Measurements from ENCODE around the gene PKP4.
"Not testable (repeated sequence)": the region's sequence is repeated elsewhere in the genome, so short reads cannot be mapped to it uniquely, and the experiment has no call there.

PKP4 gene

GRCh38 chr2:158467248-158467647, 10.5 kb downstream of the PKP4 start:
- ChIA-PET CTCF (interaction anchor here (0.6 to 1.2 kb wide), 4 partner anchors 9 to 289 kb away, joined by 3 to 4 read pairs (median 3); no protein-coding TSS in a partner anchor), POLR2A (no interaction called here)
- Histone ChIP-seq H3K4me1 (ENCODE audit: control extremely low read depth in 1 of 4, control insufficient read depth in 4 of 4, insufficient read depth in 4 of 4, low read length in 3 of 4) (no peaks in the 10 kb centered on the region), H3K27me3 (replicated peaks in 2 of 5; ENCODE audit: control insufficient read depth in 4 of 5, insufficient read depth in 5 of 5, low read length in 4 of 5) (no peaks in the 10 kb centered on the region), H3K36me3 (ENCODE audit: control insufficient read depth in 4 of 4, insufficient read depth in 4 of 4, low read length in 3 of 4) (peaks cover 0 to 9% (median 0%) of the 10 kb centered on the region in 4 experiments), H3K4me3 (ENCODE audit: control insufficient read depth in 1 of 7, extremely low read depth in 1 of 7, insufficient read depth in 4 of 7, low read depth in 2 of 7, low read length in 6 of 7) (no peak overlapping the region), H3K9me3 (ENCODE audit: control extremely low read depth in 1 of 5, control insufficient read depth in 4 of 5, insufficient read depth in 2 of 5, low read depth in 1 of 5, low read length in 4 of 5) (no peaks in the 10 kb centered on the region), H3K27ac (ENCODE audit: insufficient read depth in 1 of 2, low read depth in 1 of 2, low read length in 2 of 2, poor library complexity in 1 of 2, severe bottlenecking in 2 of 2) (no peak overlapping the region)
- DNase-seq = no peak
- WGBS (ENCODE audit: insufficient coverage) = 100% methylated on average over 2 of the region's 4 CpGs

- POLR2A ChIA-PET; H3K4me3 ChIP-seq (ENCODE audit: control insufficient read depth in 1 of 7, extremely low read depth in 1 of 7, insufficient read depth in 4 of 7, low read depth in 2 of 7, low read length in 6 of 7); H3K27me3 ChIP-seq (replicated peaks in 2 of 5; ENCODE audit: control insufficient read depth in 4 of 5, insufficient read depth in 5 of 5, low read length in 4 of 5); DNase-seq; H3K27ac ChIP-seq (ENCODE audit: insufficient read depth in 1 of 2, low read depth in 1 of 2, low read length in 2 of 2, poor library complexity in 1 of 2, severe bottlenecking in 2 of 2); H3K9me3 ChIP-seq (ENCODE audit: control extremely low read depth in 1 of 5, control insufficient read depth in 4 of 5, insufficient read depth in 2 of 5, low read depth in 1 of 5, low read length in 4 of 5); H3K4me1 ChIP-seq (ENCODE audit: control extremely low read depth in 1 of 4, control insufficient read depth in 4 of 4, insufficient read depth in 4 of 4, low read length in 3 of 4): not testable (repeated sequence)
- CTCF ChIA-PET = interaction anchor here (1.9 kb wide), 1 partner anchor 11 kb away, joined by 7 read pairs; no protein-coding TSS in a partner anchor
- WGBS (ENCODE audit: insufficient coverage) = no CpG with 5 or more reads among the region's 3 CpGs
- H3K36me3 ChIP-seq (ENCODE audit: control insufficient read depth in 4 of 4, insufficient read depth in 4 of 4, low read length in 3 of 4) = peaks cover 0 to 13% (median 2%) of the 10 kb centered on the region in 4 experiments
Measured at GRCh38 chr2:158472829-158473228, 16.1 kb downstream of the PKP4 start.

- H3K27ac ChIP-seq (ENCODE audit: insufficient read depth in 1 of 2, low read depth in 1 of 2, low read length in 2 of 2, poor library complexity in 1 of 2, severe bottlenecking in 2 of 2); H3K4me3 ChIP-seq (ENCODE audit: control insufficient read depth in 1 of 7, extremely low read depth in 1 of 7, insufficient read depth in 4 of 7, low read depth in 2 of 7, low read length in 6 of 7); H3K9me3 ChIP-seq (ENCODE audit: control extremely low read depth in 1 of 5, control insufficient read depth in 4 of 5, insufficient read depth in 2 of 5, low read depth in 1 of 5, low read length in 4 of 5); DNase-seq; H3K27me3 ChIP-seq (replicated peaks in 2 of 5; ENCODE audit: control insufficient read depth in 4 of 5, insufficient read depth in 5 of 5, low read length in 4 of 5); H3K4me1 ChIP-seq (ENCODE audit: control extremely low read depth in 1 of 4, control insufficient read depth in 4 of 4, insufficient read depth in 4 of 4, low read length in 3 of 4); POLR2A ChIA-PET: not testable (repeated sequence)
- CTCF ChIA-PET = interaction anchor here (1.4 to 2.2 kb wide), 3 partner anchors 8 to 294 kb away, joined by 5 to 7 read pairs (median 5); no protein-coding TSS in a partner anchor
- 100% methylated on average over 1 of the region's 3 CpGs for WGBS (ENCODE audit: insufficient coverage)
- peaks cover 0 to 13% (median 2%) of the 10 kb centered on the region in 4 experiments for H3K36me3 ChIP-seq (ENCODE audit: control insufficient read depth in 4 of 4, insufficient read depth in 4 of 4, low read length in 3 of 4)
Measured at GRCh38 chr2:158473300-158473699, 16.5 kb downstream of the PKP4 start.

- peaks cover 0 to 3% (median 0%) of the 10 kb centered on the region in 5 experiments for H3K9me3 ChIP-seq (ENCODE audit: control extremely low read depth in 1 of 5, control insufficient read depth in 4 of 5, insufficient read depth in 2 of 5, low read depth in 1 of 5, low read length in 4 of 5)
- WGBS (ENCODE audit: insufficient coverage) = 94% methylated on average over 5 of the region's 8 CpGs
- peaks cover 0 to 8% (median 5%) of the 10 kb centered on the region in 4 experiments for H3K4me1 ChIP-seq (ENCODE audit: control extremely low read depth in 1 of 4, control insufficient read depth in 4 of 4, insufficient read depth in 4 of 4, low read length in 3 of 4)
- DNase-seq = peak in 1 of 3 donors; percentile 15
- no peak overlapping the region for H3K27ac ChIP-seq (ENCODE audit: insufficient read depth in 1 of 2, low read depth in 1 of 2, low read length in 2 of 2, poor library complexity in 1 of 2, severe bottlenecking in 2 of 2)
- POLR2A ChIA-PET = no interaction called here
- CTCF ChIA-PET = interaction anchor here (1.4 to 2.2 kb wide), 3 partner anchors 9 to 294 kb away, joined by 5 to 7 read pairs (median 5); no protein-coding TSS in a partner anchor
- no peaks in the 10 kb centered on the region for H3K27me3 ChIP-seq (replicated peaks in 2 of 5; ENCODE audit: control insufficient read depth in 4 of 5, insufficient read depth in 5 of 5, low read length in 4 of 5)
- peaks cover 0 to 13% (median 2%) of the 10 kb centered on the region in 4 experiments for H3K36me3 ChIP-seq (ENCODE audit: control insufficient read depth in 4 of 4, insufficient read depth in 4 of 4, low read length in 3 of 4)
- H3K4me3 ChIP-seq (ENCODE audit: control insufficient read depth in 1 of 7, extremely low read depth in 1 of 7, insufficient read depth in 4 of 7, low read depth in 2 of 7, low read length in 6 of 7) = no peak overlapping the region
Measured at GRCh38 chr2:158473719-158474392, 17.1 kb downstream of the PKP4 start.

- H3K27ac ChIP-seq (ENCODE audit: insufficient read depth in 1 of 2, low read depth in 1 of 2, low read length in 2 of 2, poor library complexity in 1 of 2, severe bottlenecking in 2 of 2); H3K27me3 ChIP-seq (replicated peaks in 2 of 5; ENCODE audit: control insufficient read depth in 4 of 5, insufficient read depth in 5 of 5, low read length in 4 of 5); H3K9me3 ChIP-seq (ENCODE audit: control extremely low read depth in 1 of 5, control insufficient read depth in 4 of 5, insufficient read depth in 2 of 5, low read depth in 1 of 5, low read length in 4 of 5); DNase-seq; POLR2A ChIA-PET; H3K4me1 ChIP-seq (ENCODE audit: control extremely low read depth in 1 of 4, control insufficient read depth in 4 of 4, insufficient read depth in 4 of 4, low read length in 3 of 4); H3K4me3 ChIP-seq (ENCODE audit: control insufficient read depth in 1 of 7, extremely low read depth in 1 of 7, insufficient read depth in 4 of 7, low read depth in 2 of 7, low read length in 6 of 7): not testable (repeated sequence)
- CTCF ChIA-PET = interaction anchor here (1.4 to 2.2 kb wide), 3 partner anchors 9 to 295 kb away, joined by 5 to 7 read pairs (median 5); no protein-coding TSS in a partner anchor
- WGBS (ENCODE audit: insufficient coverage) = 93% methylated on average over 2 of the region's 3 CpGs
- peaks cover 0 to 13% (median 2%) of the 10 kb centered on the region in 4 experiments for H3K36me3 ChIP-seq (ENCODE audit: control insufficient read depth in 4 of 4, insufficient read depth in 4 of 4, low read length in 3 of 4)
Measured at GRCh38 chr2:158474526-158475011, 17.8 kb downstream of the PKP4 start.

- ChIA-PET POLR2A (interaction anchor here (0.7 kb wide), 1 partner anchor 994 kb away, joined by 4 read pairs; no protein-coding TSS in a partner anchor), CTCF (interaction anchor here (1.4 kb wide), 1 partner anchor 21 kb away, joined by 3 read pairs; no protein-coding TSS in a partner anchor)
- H3K4me3 ChIP-seq (ENCODE audit: control insufficient read depth in 1 of 7, extremely low read depth in 1 of 7, insufficient read depth in 4 of 7, low read depth in 2 of 7, low read length in 6 of 7) = peak overlapping the region in 1 of 7 experiments; percentile 3
- DNase-seq = peak in 2 of 3 donors; percentile 32 to 42
- H3K4me1 ChIP-seq (ENCODE audit: control extremely low read depth in 1 of 4, control insufficient read depth in 4 of 4, insufficient read depth in 4 of 4, low read length in 3 of 4) = peaks cover 0 to 8% (median 5%) of the 10 kb centered on the region in 4 experiments
- 8% methylated on average over 2 of the region's 3 CpGs for WGBS (ENCODE audit: insufficient coverage)
- H3K27ac ChIP-seq (ENCODE audit: insufficient read depth in 1 of 2, low read depth in 1 of 2, low read length in 2 of 2, poor library complexity in 1 of 2, severe bottlenecking in 2 of 2) = no peak overlapping the region
- peaks cover 0 to 4% (median 2%) of the 10 kb centered on the region in 4 experiments for H3K36me3 ChIP-seq (ENCODE audit: control insufficient read depth in 4 of 4, insufficient read depth in 4 of 4, low read length in 3 of 4)
- no peaks in the 10 kb centered on the region for H3K27me3 ChIP-seq (replicated peaks in 2 of 5; ENCODE audit: control insufficient read depth in 4 of 5, insufficient read depth in 5 of 5, low read length in 4 of 5)
- H3K9me3 ChIP-seq (ENCODE audit: control extremely low read depth in 1 of 5, control insufficient read depth in 4 of 5, insufficient read depth in 2 of 5, low read depth in 1 of 5, low read length in 4 of 5) = peaks cover 0 to 3% (median 0%) of the 10 kb centered on the region in 5 experiments
Measured at GRCh38 chr2:158477202-158477601, 20.4 kb downstream of the PKP4 start.

- DNase-seq = no peak
- Histone ChIP-seq H3K4me1 (ENCODE audit: control extremely low read depth in 1 of 4, control insufficient read depth in 4 of 4, insufficient read depth in 4 of 4, low read length in 3 of 4) (peaks cover 0 to 8% (median 5%) of the 10 kb centered on the region in 4 experiments), H3K4me3 (ENCODE audit: control insufficient read depth in 1 of 7, extremely low read depth in 1 of 7, insufficient read depth in 4 of 7, low read depth in 2 of 7, low read length in 6 of 7) (no peak overlapping the region), H3K27me3 (replicated peaks in 2 of 5; ENCODE audit: control insufficient read depth in 4 of 5, insufficient read depth in 5 of 5, low read length in 4 of 5) (no peaks in the 10 kb centered on the region), H3K9me3 (ENCODE audit: control extremely low read depth in 1 of 5, control insufficient read depth in 4 of 5, insufficient read depth in 2 of 5, low read depth in 1 of 5, low read length in 4 of 5) (no peaks in the 10 kb centered on the region), H3K27ac (ENCODE audit: insufficient read depth in 1 of 2, low read depth in 1 of 2, low read length in 2 of 2, poor library complexity in 1 of 2, severe bottlenecking in 2 of 2) (no peak overlapping the region), H3K36me3 (ENCODE audit: control insufficient read depth in 4 of 4, insufficient read depth in 4 of 4, low read length in 3 of 4) (peaks cover 0 to 4% (median 0%) of the 10 kb centered on the region in 4 experiments)
- POLR2A ChIA-PET = no interaction called here
- CTCF ChIA-PET = interaction anchor here (1.4 to 1.5 kb wide), 2 partner anchors 20 to 22 kb away, joined by 3 to 4 read pairs; no protein-coding TSS in a partner anchor
- WGBS (ENCODE audit: insufficient coverage) = 97% methylated on average over 3 of the region's 6 CpGs
Measured at GRCh38 chr2:158478237-158478636, 21.5 kb downstream of the PKP4 start.
